Vagina (tissue), 2 donors: ENCODE measurements around the gene WNT9B. TPM values are rescaled to one million over a fixed set of nuclear protein-coding genes. Genes with fewer than 3 reads are reported as not detected.

ENCODE experiments used
- DNase-seq, 2 donors: peaks; one replicate each; pipeline ENCODE4 v3.0.0-alpha.2; 2017; ENCODE audit errors: extremely low spot score in 2 of 2
- H3K27ac ChIP-seq: fragments of 200-600 bp; sonication (generic); one replicate; pipeline ENCODE4 v1.5.1; 2019
- H3K27me3 ChIP-seq: fragments of 200-600 bp; sonication (generic); one replicate; pipeline ENCODE4 v1.5.1; 2019
- H3K36me3 ChIP-seq, 2 donors: fragments of 200-600 bp; sonication (generic); one replicate each; pipeline ENCODE4 v1.5.1; 2017 to 2019
- H3K4me1 ChIP-seq: fragments of 200-600 bp; sonication (generic); one replicate; pipeline ENCODE4 v1.5.1; 2019
- H3K4me3 ChIP-seq, 2 donors: fragments of 200-600 bp; sonication (generic); 1 replicate in 1 of 2; 2 replicates in 1 of 2; pipeline ENCODE4 v1.5.1; 2016 to 2019
- H3K9me3 ChIP-seq: fragments of 200-600 bp; sonication (generic); one replicate; pipeline ENCODE4 v1.5.1; 2019
- POLR2A ChIP-seq, 2 donors: fragments of 450-650 bp; IDR thresholded peaks; one replicate each; pipeline ENCODE4 v1.6.1; 2017; ENCODE audit warnings: antibody characterized with exemption in 2 of 2, mild to moderate bottlenecking in 2 of 2, moderate library complexity in 2 of 2
- POLR2AphosphoS5 ChIP-seq, 2 donors: sonication (generic); formaldehyde crosslinking; IDR thresholded peaks; one replicate each; pipeline ENCODE4 v1.9.0; 2017; ENCODE audit warnings: antibody characterized with exemption in 2 of 2, mild to moderate bottlenecking in 2 of 2, low read depth in 1 of 2; ENCODE audit not compliant: insufficient read depth in 1 of 2
- intact Hi-C: fragments of 100-400 bp; cut with DNase I; formaldehyde crosslinking; loops from one replicate; pipeline ENCODE4 v1.15.1; 2023
- total RNA-seq: library from RNA; depleted of rRNA; stranded (reverse); fragments of >200 nt; gene quantifications from one replicate; pipeline ENCODE4 v1.2.3, GENCODE V29; 2016
- TF ChIP-seq, protein P1 (sequence below), 3 experiments: fragments of 450-650 bp in 2 of 3; fragments of 200-600 bp in 1 of 3; sonication (generic) in 1 of 3; IDR thresholded peaks; one replicate each; pipeline ENCODE4 v1.5.1; 2017 to 2019; ENCODE audit warnings: antibody characterized with exemption in 3 of 3, mild to moderate bottlenecking in 2 of 3, moderate library complexity in 2 of 3

Gene WNT9B
- total RNA-seq, 1 donor from 2014 or later: not detected

DNA sequence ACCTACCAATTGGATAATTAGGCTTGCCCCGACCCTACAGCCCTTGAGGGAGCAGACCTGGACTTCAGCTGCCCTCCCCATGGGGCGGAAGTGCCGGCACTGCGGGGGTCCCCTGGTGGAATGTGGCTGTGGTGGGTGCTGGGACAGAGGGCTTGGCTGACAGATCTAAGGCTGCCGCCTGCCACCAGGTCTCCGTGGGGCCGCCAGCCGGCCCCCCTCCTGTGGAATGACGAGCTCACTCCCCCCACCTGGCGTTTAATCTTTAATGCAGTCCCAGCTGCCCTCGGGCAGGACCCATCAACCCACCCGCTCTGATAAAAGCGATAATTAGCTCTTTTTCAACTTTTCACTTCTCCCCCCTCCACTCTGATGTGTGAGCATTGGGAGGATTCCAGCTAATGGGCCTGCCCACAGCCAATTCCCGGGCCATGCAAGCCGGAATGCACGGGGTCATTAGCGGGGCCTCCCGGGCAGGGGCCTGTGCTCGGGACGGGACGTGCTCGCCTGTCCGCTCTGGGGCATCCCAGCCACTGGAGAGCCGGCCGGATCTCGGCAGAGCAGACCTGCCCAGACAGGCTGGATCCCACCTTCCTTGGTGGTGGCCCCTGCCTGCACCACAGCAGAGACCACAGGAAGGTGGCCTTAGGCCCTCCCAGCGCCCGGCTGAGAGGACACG lies 43.2 kb downstream of the WNT9B start:
- no peaks in the 10 kb centered on the region for H3K9me3 ChIP-seq
- no peak for DNase-seq
- TF ChIP-seq, protein P1, sequence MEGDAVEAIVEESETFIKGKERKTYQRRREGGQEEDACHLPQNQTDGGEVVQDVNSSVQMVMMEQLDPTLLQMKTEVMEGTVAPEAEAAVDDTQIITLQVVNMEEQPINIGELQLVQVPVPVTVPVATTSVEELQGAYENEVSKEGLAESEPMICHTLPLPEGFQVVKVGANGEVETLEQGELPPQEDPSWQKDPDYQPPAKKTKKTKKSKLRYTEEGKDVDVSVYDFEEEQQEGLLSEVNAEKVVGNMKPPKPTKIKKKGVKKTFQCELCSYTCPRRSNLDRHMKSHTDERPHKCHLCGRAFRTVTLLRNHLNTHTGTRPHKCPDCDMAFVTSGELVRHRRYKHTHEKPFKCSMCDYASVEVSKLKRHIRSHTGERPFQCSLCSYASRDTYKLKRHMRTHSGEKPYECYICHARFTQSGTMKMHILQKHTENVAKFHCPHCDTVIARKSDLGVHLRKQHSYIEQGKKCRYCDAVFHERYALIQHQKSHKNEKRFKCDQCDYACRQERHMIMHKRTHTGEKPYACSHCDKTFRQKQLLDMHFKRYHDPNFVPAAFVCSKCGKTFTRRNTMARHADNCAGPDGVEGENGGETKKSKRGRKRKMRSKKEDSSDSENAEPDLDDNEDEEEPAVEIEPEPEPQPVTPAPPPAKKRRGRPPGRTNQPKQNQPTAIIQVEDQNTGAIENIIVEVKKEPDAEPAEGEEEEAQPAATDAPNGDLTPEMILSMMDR (IDR thresholded peaks at IDR 0.05): no peak
- TF ChIP-seq POLR2AphosphoS5 (IDR thresholded peaks at IDR 0.05; ENCODE audit: insufficient read depth in 1 of 2, low read depth in 1 of 2) (no peak), POLR2A (IDR thresholded peaks at IDR 0.05) (no peak)
- no peaks in the 10 kb centered on the region for H3K36me3 ChIP-seq
- no peak overlapping the region for H3K4me3 ChIP-seq
- intact Hi-C loops: no loop called here
- no peak overlapping the region for H3K27ac ChIP-seq
- no peaks in the 10 kb centered on the region for H3K27me3 ChIP-seq
- no peaks in the 10 kb centered on the region for H3K4me1 ChIP-seq

DNA sequence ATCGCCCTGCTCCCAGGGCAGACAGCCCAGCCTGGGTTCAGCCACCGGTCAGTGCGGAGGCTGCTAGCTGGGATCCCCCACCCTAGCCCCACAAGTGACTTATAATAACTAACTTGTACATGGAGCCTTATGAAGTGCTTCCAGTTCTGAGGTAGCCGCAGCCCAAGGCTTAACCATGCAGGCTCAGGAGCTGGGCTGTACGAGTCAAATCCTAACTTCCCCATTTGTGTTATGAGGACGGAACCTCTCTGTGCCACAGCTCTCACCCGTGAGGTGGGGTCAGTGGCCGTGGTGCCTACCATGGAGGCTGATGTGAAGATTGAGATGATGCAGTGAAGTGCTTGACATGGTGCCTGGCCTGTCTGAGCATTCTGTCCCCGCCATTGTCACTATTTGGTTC lies 43.8 kb downstream of the WNT9B start:
- no peaks in the 10 kb centered on the region for H3K4me1 ChIP-seq
- no peak overlapping the region for H3K27ac ChIP-seq
- H3K36me3 ChIP-seq: no peaks in the 10 kb centered on the region
- intact Hi-C loops: no loop called here
- no peaks in the 10 kb centered on the region for H3K9me3 ChIP-seq
- no peak for DNase-seq
- no peak overlapping the region for H3K4me3 ChIP-seq
- TF ChIP-seq, protein P1 (IDR thresholded peaks at IDR 0.05): no peak
- TF ChIP-seq POLR2A (IDR thresholded peaks at IDR 0.05) (no peak), POLR2AphosphoS5 (IDR thresholded peaks at IDR 0.05; ENCODE audit: insufficient read depth in 1 of 2, low read depth in 1 of 2) (no peak)
- H3K27me3 ChIP-seq: no peaks in the 10 kb centered on the region

DNA sequence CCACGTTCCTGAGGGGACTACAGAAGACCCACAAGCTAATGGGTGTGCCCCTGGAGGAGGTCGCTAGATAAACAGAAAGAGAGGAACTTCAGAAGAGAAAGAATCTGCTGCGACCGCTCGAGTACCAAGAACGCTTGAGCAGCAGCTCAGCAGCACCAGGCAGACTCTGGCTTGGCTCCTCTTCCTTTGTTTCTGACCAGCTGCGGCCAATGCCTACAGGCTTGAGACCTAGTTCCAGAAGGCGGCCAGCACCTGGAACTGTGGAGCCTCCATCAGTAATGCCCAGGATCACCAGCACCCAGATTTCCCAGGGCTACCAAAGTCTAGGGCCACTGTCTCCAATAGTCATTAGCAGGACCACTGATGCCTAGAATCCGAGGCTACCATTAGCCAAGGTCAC lies 45.6 kb downstream of the WNT9B start:
- intact Hi-C loops: no loop called here
- TF ChIP-seq POLR2A (IDR thresholded peaks at IDR 0.05): no peak
- TF ChIP-seq POLR2AphosphoS5 (IDR thresholded peaks at IDR 0.05; ENCODE audit: insufficient read depth in 1 of 2, low read depth in 1 of 2): no peak
- TF ChIP-seq, protein P1 (IDR thresholded peaks at IDR 0.05): no peak
- no peak for DNase-seq

DNA sequence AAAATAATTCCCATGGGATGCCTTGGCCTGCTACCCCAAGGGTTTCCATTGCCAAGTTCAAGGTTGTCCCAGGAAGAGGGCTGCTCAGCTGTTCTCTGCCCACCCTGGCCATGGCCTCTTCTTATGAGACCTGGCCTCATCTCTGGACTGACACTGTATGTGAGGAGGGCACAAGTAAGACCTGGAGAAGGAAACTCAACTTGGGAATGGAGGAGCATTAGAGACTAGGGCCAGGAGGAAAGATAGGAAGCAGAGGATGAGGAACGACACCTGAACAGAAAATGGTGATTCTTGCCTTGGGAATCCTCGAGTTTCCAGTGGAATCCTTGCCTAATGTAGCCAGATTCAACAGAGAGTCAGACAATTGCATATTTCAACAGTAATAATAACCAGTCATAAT lies 47.0 kb downstream of the WNT9B start:
- Histone ChIP-seq H3K4me3 (no peak overlapping the region), H3K27me3 (no peaks in the 10 kb centered on the region), H3K36me3 (no peaks in the 10 kb centered on the region), H3K27ac (no peak overlapping the region), H3K9me3 (no peaks in the 10 kb centered on the region), H3K4me1 (no peaks in the 10 kb centered on the region)
- DNase-seq: no peak
- intact Hi-C loops: no loop called here
- TF ChIP-seq POLR2A (IDR thresholded peaks at IDR 0.05): no peak
- no peak for TF ChIP-seq POLR2AphosphoS5 (IDR thresholded peaks at IDR 0.05; ENCODE audit: insufficient read depth in 1 of 2, low read depth in 1 of 2)
- TF ChIP-seq, protein P1 (IDR thresholded peaks at IDR 0.05): no peak

More for the DNA sequence above, 45.6 kb downstream of the WNT9B start:
- no peak overlapping the region for H3K4me3 ChIP-seq
- no peaks in the 10 kb centered on the region for H3K4me1 ChIP-seq
- no peaks in the 10 kb centered on the region for H3K9me3 ChIP-seq
- H3K27me3 ChIP-seq: no peaks in the 10 kb centered on the region
- H3K36me3 ChIP-seq: no peaks in the 10 kb centered on the region
- no peak overlapping the region for H3K27ac ChIP-seq

DNA sequence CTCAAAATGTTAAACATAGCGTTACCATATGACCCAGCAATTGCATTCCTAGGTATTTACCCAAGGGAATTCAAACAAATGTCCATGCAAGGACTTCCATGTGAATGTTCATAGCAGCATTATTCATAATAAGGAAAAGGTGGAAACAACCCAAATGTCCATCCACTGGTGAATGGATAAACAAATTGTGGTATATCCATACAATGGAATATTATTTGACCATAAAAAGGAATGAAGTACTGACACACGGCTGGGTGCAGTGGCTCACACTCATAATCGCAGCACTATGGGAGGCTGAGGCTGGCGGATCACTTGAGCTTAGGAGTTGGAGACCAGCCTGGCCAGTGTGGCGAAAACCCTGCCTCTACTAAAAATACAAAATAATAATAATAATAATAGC lies 47.5 kb downstream of the WNT9B start:
- H3K27me3 ChIP-seq: no peaks in the 10 kb centered on the region
- H3K36me3 ChIP-seq: no peaks in the 10 kb centered on the region
- H3K9me3 ChIP-seq: no peaks in the 10 kb centered on the region
- no peak for DNase-seq
- H3K27ac ChIP-seq: no peak overlapping the region
- no peak overlapping the region for H3K4me3 ChIP-seq
- TF ChIP-seq POLR2AphosphoS5 (IDR thresholded peaks at IDR 0.05; ENCODE audit: insufficient read depth in 1 of 2, low read depth in 1 of 2): no peak
- no peak for TF ChIP-seq POLR2A (IDR thresholded peaks at IDR 0.05)
- TF ChIP-seq, protein P1 (IDR thresholded peaks at IDR 0.05): no peak
- intact Hi-C loops: no loop called here
- no peaks in the 10 kb centered on the region for H3K4me1 ChIP-seq
